HepG2 (cell line): ENCODE data around the gene MLC1. TPM values are rescaled to one million over a fixed set of nuclear protein-coding genes. Genes with fewer than 3 reads are reported as not detected.

Experiments
- ATAC-seq: fragments of 200-7000 bp; cut with Tn5 transposase; 3 replicates; pipeline ENCODE4 v1.9.1; 2020; ENCODE audit warnings: mild to moderate bottlenecking, moderate library complexity
- BruUV-seq: library from RNA; stranded (reverse); fragments of 400-500 nt; replicated peaks from 2 replicates; lab custom pipeline; 2021; lab: Mats Ljungman, UMichigan
- CTCF ChIA-PET: fragments of 300-600 bp; formaldehyde crosslinking; extraction: SDS; loops from one replicate; lab custom pipeline; 2021; ENCODE audit warnings: low total read pairs, inconsistent platforms, low intra/inter-chr PET ratio; lab: Yijun Ruan, JAX
- POLR2A ChIA-PET: fragments of 350-600 bp; sonication (Branson Sonifier 250); formaldehyde crosslinking; loops from one replicate; lab custom pipeline; 2020; ENCODE audit warnings: antibody characterized with exemption, inconsistent platforms; lab: Yijun Ruan, JAX
- DNase-seq: peaks from one replicate; pipeline ENCODE4 v3.0.0-alpha.2; 2015; ENCODE audit warnings: low spot score
- FAIRE-seq: peaks from 3 replicates; lab custom pipeline; 2011; peaks lifted over from hg19 to GRCh38; lab: Jason Lieb, UNC
- H2AFZ ChIP-seq: one replicate; pipeline ENCODE4 v1.6.1; 2011; ENCODE audit warnings: low read length, inconsistent platforms
- H3K27ac ChIP-seq: fragments of 300-600 bp; 3 replicates; pipeline ENCODE4 v1.8.0; 2011; ENCODE audit warnings: mixed run types, mild to moderate bottlenecking, mixed read lengths, low read length, inconsistent platforms; ENCODE audit not compliant: insufficient read depth; ENCODE audit errors: extremely low read length
- H3K27me3 ChIP-seq, 2 experiments: fragments of 200-600 bp in 1 of 2; 2 replicates in 1 of 2; 3 replicates in 1 of 2; pipeline versions ENCODE4 v1.6.0 to v1.8.0; 2011; ENCODE audit warnings: low read length in 2 of 2, mild to moderate bottlenecking in 2 of 2, moderate library complexity in 2 of 2, inconsistent platforms in 1 of 2; ENCODE audit not compliant: insufficient read depth in 2 of 2, control insufficient read depth in 1 of 2
- H3K36me3 ChIP-seq, 2 experiments: fragments of 200-600 bp in 1 of 2; replicated peaks in 1 of 2; 2 replicates in 1 of 2; 3 replicates in 1 of 2; pipeline versions ENCODE4 v1.5.1 to v1.8.0; 2011; ENCODE audit warnings: low read length in 2 of 2, inconsistent platforms in 1 of 2; ENCODE audit not compliant: insufficient read depth in 2 of 2, control insufficient read depth in 1 of 2
- H3K4me1 ChIP-seq: 2 replicates; pipeline ENCODE4 v1.5.1; 2012; ENCODE audit warnings: low read length, inconsistent platforms; ENCODE audit not compliant: insufficient read depth
- H3K4me2 ChIP-seq: 2 replicates; pipeline ENCODE4 v1.6.0; 2011; ENCODE audit warnings: low read depth, low read length, inconsistent platforms
- H3K4me3 ChIP-seq, 3 experiments: fragments of 200-600 bp in 1 of 3; sonication (generic), shearing (Covaris generic) in 1 of 3; replicated peaks in 1 of 3; 2 replicates each; pipeline ENCODE4 v1.5.1; 2011 to 2016; ENCODE audit warnings: low read length in 3 of 3, inconsistent platforms in 2 of 3, low read depth in 2 of 3, mild to moderate bottlenecking in 2 of 3, control low read depth in 1 of 3, mixed read lengths in 1 of 3; ENCODE audit not compliant: insufficient read depth in 1 of 3
- H3K79me2 ChIP-seq: one replicate; pipeline ENCODE4 v1.6.1; 2011; ENCODE audit warnings: low read length, inconsistent platforms; ENCODE audit not compliant: insufficient read depth
- H3K9ac ChIP-seq: 2 replicates; pipeline ENCODE4 v1.6.0; 2011; ENCODE audit warnings: mild to moderate bottlenecking, low read depth, low read length, inconsistent platforms; ENCODE audit not compliant: insufficient read depth
- H3K9me3 ChIP-seq: 2 replicates; pipeline ENCODE4 v1.5.1; 2012; ENCODE audit warnings: mild to moderate bottlenecking, low read length
- H4K20me1 ChIP-seq: 2 replicates; pipeline ENCODE4 v1.6.0; 2011; ENCODE audit warnings: inconsistent platforms, mild to moderate bottlenecking, low read length, moderate library complexity; ENCODE audit not compliant: insufficient read depth
- EED ChIP-seq: sonication (generic); formaldehyde crosslinking; IDR thresholded peaks from 2 replicates; pipeline ENCODE4 v1.5.0; 2020; ENCODE audit warnings: mild to moderate bottlenecking, missing genetic modification reagents
- HBP1 ChIP-seq: IDR thresholded peaks from 2 replicates; pipeline ENCODE4 v1.6.1; 2016; ENCODE audit warnings: low read depth, control low read depth
- KDM3A ChIP-seq: IDR thresholded peaks from 2 replicates; pipeline ENCODE4 v1.6.1; 2018; ENCODE audit warnings: low read depth, missing compliant biosample characterization
- MNT ChIP-seq: fragments of 450-650 bp; IDR thresholded peaks from 2 replicates; pipeline ENCODE4 v1.6.1; 2016
- NPAS2 ChIP-seq: sonication (generic); formaldehyde crosslinking; IDR thresholded peaks from 2 replicates; pipeline ENCODE4 v1.8.0; 2022; ENCODE audit warnings: mild to moderate bottlenecking, missing genetic modification reagents, borderline replicate concordance
- PAF1 ChIP-seq: IDR thresholded peaks from 2 replicates; pipeline ENCODE4 v1.6.1; 2016; ENCODE audit warnings: missing genetic modification reagents, missing compliant biosample characterization
- RNF219 ChIP-seq: sonication (generic); formaldehyde crosslinking; IDR thresholded peaks from 2 replicates; pipeline ENCODE4 v1.5.0; 2020; ENCODE audit warnings: mild to moderate bottlenecking, missing genetic modification reagents
- ZNF550 ChIP-seq: sonication (generic); formaldehyde crosslinking; IDR thresholded peaks from 2 replicates; pipeline ENCODE4 v1.4.0; 2020; ENCODE audit warnings: mild to moderate bottlenecking, missing genetic modification reagents, borderline replicate concordance
- ZNF589 ChIP-seq: sonication (generic); formaldehyde crosslinking; conservative IDR thresholded peaks from 2 replicates; pipeline ENCODE4 v1.8.0; 2022; ENCODE audit warnings: mild to moderate bottlenecking, moderate library complexity, missing genetic modification reagents
- ZNF607 ChIP-seq: sonication (generic); formaldehyde crosslinking; IDR thresholded peaks from 2 replicates; pipeline ENCODE4 v1.5.1; 2020; ENCODE audit warnings: missing genetic modification reagents, mild to moderate bottlenecking, borderline replicate concordance
- ZNF788 ChIP-seq: sonication (generic); formaldehyde crosslinking; IDR thresholded peaks from 2 replicates; pipeline ENCODE4 v1.5.0; 2020; ENCODE audit warnings: mild to moderate bottlenecking, missing genetic modification reagents, borderline replicate concordance
- WGBS: methylation state at CpG from one replicate; pipeline ENCODE4 v1.1.6; 2017; ENCODE audit warnings: low lambda C conversion rate; 5-methylcytosine and 5-hydroxymethylcytosine counted together
- in situ Hi-C: cut with HindIII; loops from 2 replicates; pipeline ENCODE4 v1.10.0; 2017; ENCODE audit warnings: low pct_unique_long_range_greater_than_20kb; ENCODE audit not compliant: extremely low pct_ligation_motif_present
- intact Hi-C: fragments of 100-400 bp; cut with micrococcal nuclease; formaldehyde crosslinking; loops from one replicate; pipeline ENCODE4 v1.10.0; 2022; ENCODE audit not compliant: unreplicated experiment
- polyA plus RNA-seq, 8 experiments: library from polyadenylated mRNA; depleted of rRNA in 3 of 8; stranded (reverse) in 7 of 8; unstranded in 1 of 8; fragments of >200 nt; fragmentation: Illumina TruSeq in 4 of 8; extraction: Trizol in 4 of 8; gene quantifications; 2 replicates each; pipeline versions ENCODE4 v1.2.1 to v1.2.3, GENCODE V29; 2011 to 2016; ENCODE audit warnings: low read depth in 4 of 8, missing spikeins in 1 of 8, mixed read lengths in 1 of 8; ENCODE audit not compliant: insufficient read depth in 1 of 8
- total RNA-seq, 5 experiments: library from RNA; depleted of rRNA; stranded (reverse); fragments of >200 nt; fragmentation: Illumina TruSeq; extraction: Trizol; gene quantifications; 2 replicates each; pipeline ENCODE4 v1.2.3, GENCODE V29; 2016; ENCODE audit warnings: low read depth in 1 of 5

Gene MLC1
- total and polyA plus RNA-seq, 2 of the 13 experiments (the other 11 are each of a cell fraction or from before 2014, with no cell fraction given), result not detected

GRCh38 chr22:50016308-50016987 is 68.8 kb downstream of the MLC1 start:
- no CpG with 5 or more reads among the region's 20 CpGs for WGBS
- Histone ChIP-seq H2AFZ (no peak overlapping the region), H3K27ac (no peak overlapping the region)
- POLR2A ChIA-PET, result no interaction called here
- TF ChIP-seq ZNF589 (CRISPR knock-in tag) (no peak), MNT (peak; percentile 87)
- TF ChIP-seq, all 625 proteins: peak for 1
- DNase-seq (no peak), FAIRE-seq (no peak), ATAC-seq (no peak)
- Histone ChIP-seq H3K4me2 (no peak overlapping the region), H3K36me3 (no peaks in the 10 kb centered on the region), H3K79me2 (no peaks in the 10 kb centered on the region), H3K9me3 (no peaks in the 10 kb centered on the region), H3K27me3 (peaks cover 13 to 60% of the 10 kb centered on the region in 2 experiments; a peak in 4 of 5 replicates), H3K9ac (no peak overlapping the region), H3K4me3 (no peak overlapping the region), H4K20me1 (no peaks in the 10 kb centered on the region), H3K4me1 (no peaks in the 10 kb centered on the region)
- CTCF ChIA-PET, result no interaction called here
- intact Hi-C loops, result no loop called here
- no TSS peak for BruUV-seq
- in situ Hi-C loops, result no loop called here

GRCh38 chr22:50015451-50016307 is 69.5 kb downstream of the MLC1 start:
- WGBS, result 41% methylated on average over 14 of the region's 30 CpGs
- Histone ChIP-seq H3K9ac (no peak overlapping the region), H3K9me3 (no peaks in the 10 kb centered on the region), H3K36me3 (no peaks in the 10 kb centered on the region), H3K4me3 (no peak overlapping the region), H2AFZ (no peak overlapping the region), H3K79me2 (no peaks in the 10 kb centered on the region), H3K27me3 (peaks cover 16 to 66% of the 10 kb centered on the region in 2 experiments; a peak in 4 of 5 replicates), H3K27ac (no peak overlapping the region), H3K4me1 (no peaks in the 10 kb centered on the region), H4K20me1 (no peaks in the 10 kb centered on the region), H3K4me2 (no peak overlapping the region)
- in situ Hi-C loops (no loop called here), intact Hi-C loops (no loop called here)
- CTCF ChIA-PET, result no interaction called here
- POLR2A ChIA-PET, result no interaction called here
- no TSS peak for BruUV-seq
- ATAC-seq (no peak), DNase-seq (no peak), FAIRE-seq (no peak)
- TF ChIP-seq NPAS2 (CRISPR knock-in tag) (no peak), ZNF607 (no peak), ZNF550 (CRISPR knock-in tag) (no peak), PAF1 (no peak), KDM3A (no peak), HBP1 (no peak), ZNF788 (no peak), EED (CRISPR knock-in tag) (no peak), RNF219 (CRISPR knock-in tag) (no peak)
